ENCODE measurements around the gene NCR1. TPM values are rescaled to one million over a fixed set of nuclear protein-coding genes. Genes with fewer than 3 reads are reported as not detected.
"Not testable (repeated sequence)": the region's sequence is repeated elsewhere in the genome, so short reads cannot be mapped to it uniquely, and the experiment has no call there.

NCR1 gene
- total and polyA plus RNA-seq, 7 donors, result 0.60 TPM; not detected in 6

GRCh38 chr19:54949412-54949811 lies 43.5 kb downstream of the NCR1 start:
- TF ChIP-seq EP300 (IDR thresholded peaks at IDR 0.05) (no peak), POLR2AphosphoS5 (IDR thresholded peaks at IDR 0.05) (no peak), POLR2A (IDR thresholded peaks at IDR 0.05) (no peak), CTCF (IDR thresholded peaks at IDR 0.05) (no peak)
- 36 to 58% methylated on average over 2 of the region's 2 CpGs for WGBS, 2 donors
- no peak overlapping the region for H3K4me3 ChIP-seq

GRCh38 chr19:54950580-54950979 lies 44.6 kb downstream of the NCR1 start:
- intact Hi-C loops (cut with DNase I); H3K9me3 ChIP-seq; H3K27me3 ChIP-seq; H3K36me3 ChIP-seq; H3K27ac ChIP-seq; H3K4me1 ChIP-seq; DNase-seq; H3K4me3 ChIP-seq: not testable (repeated sequence)
- WGBS, 2 donors, result 42 to 67% methylated on average over 10 of the region's 10 CpGs

More at GRCh38 chr19:54949412-54949811, 43.5 kb downstream of the NCR1 start:
- H3K36me3 ChIP-seq, result no peaks in the 10 kb centered on the region
- no peak for DNase-seq
- H3K27ac ChIP-seq, result no peak overlapping the region
- no peaks in the 10 kb centered on the region for H3K27me3 ChIP-seq
- intact Hi-C loops (cut with DNase I), result no loop called here
- H3K4me1 ChIP-seq, result no peaks in the 10 kb centered on the region
- H3K9me3 ChIP-seq, result no peaks in the 10 kb centered on the region

- intact Hi-C loops (cut with DNase I), result no loop called here
Observed at GRCh38 chr19:54952591-54953344, 46.8 kb downstream of the NCR1 start.

GRCh38 chr19:54953345-54953713 lies 47.4 kb downstream of the NCR1 start:
- H3K4me1 ChIP-seq; H3K27me3 ChIP-seq; DNase-seq; H3K36me3 ChIP-seq; H3K27ac ChIP-seq; H3K9me3 ChIP-seq; H3K4me3 ChIP-seq; intact Hi-C loops (cut with DNase I): not testable (repeated sequence)
- WGBS, 2 donors, result 82 to 90% methylated on average over 10 of the region's 10 CpGs

More at GRCh38 chr19:54952591-54953344, 46.8 kb downstream of the NCR1 start:
- no peak for TF ChIP-seq POLR2AphosphoS5 (IDR thresholded peaks at IDR 0.05)
- no peak for TF ChIP-seq POLR2A (IDR thresholded peaks at IDR 0.05)
- no peak for TF ChIP-seq EP300 (IDR thresholded peaks at IDR 0.05)
- no peak for TF ChIP-seq CTCF (IDR thresholded peaks at IDR 0.05)
- H3K27me3 ChIP-seq, result no peaks in the 10 kb centered on the region
- 89 to 92% methylated on average over 23 of the region's 23 CpGs for WGBS, 2 donors
- DNase-seq, result no peak
- H3K4me3 ChIP-seq, result no peak overlapping the region
- no peaks in the 10 kb centered on the region for H3K9me3 ChIP-seq
- no peaks in the 10 kb centered on the region for H3K36me3 ChIP-seq
- no peaks in the 10 kb centered on the region for H3K4me1 ChIP-seq
- H3K27ac ChIP-seq, result no peak overlapping the region

GRCh38 chr19:54955376-54955775 lies 49.4 kb downstream of the NCR1 start:
- intact Hi-C loops (cut with DNase I), result no loop called here
- no peak overlapping the region for H3K4me3 ChIP-seq
- no peaks in the 10 kb centered on the region for H3K9me3 ChIP-seq
- no peaks in the 10 kb centered on the region for H3K27me3 ChIP-seq
- TF ChIP-seq EP300 (IDR thresholded peaks at IDR 0.05) (no peak), CTCF (IDR thresholded peaks at IDR 0.05) (no peak), POLR2AphosphoS5 (IDR thresholded peaks at IDR 0.05) (no peak), POLR2A (IDR thresholded peaks at IDR 0.05) (no peak)
- WGBS, 2 donors, result 89 to 92% methylated on average over 11 of the region's 11 CpGs
- H3K27ac ChIP-seq, result no peak overlapping the region
- H3K36me3 ChIP-seq, result no peaks in the 10 kb centered on the region
- no peak for DNase-seq
- no peaks in the 10 kb centered on the region for H3K4me1 ChIP-seq

- TF ChIP-seq CTCF (IDR thresholded peaks at IDR 0.05) (no peak), POLR2AphosphoS5 (IDR thresholded peaks at IDR 0.05) (no peak), POLR2A (IDR thresholded peaks at IDR 0.05) (no peak), EP300 (IDR thresholded peaks at IDR 0.05) (no peak)
- Histone ChIP-seq H3K4me3 (no peak overlapping the region), H3K27me3 (no peaks in the 10 kb centered on the region), H3K9me3 (no peaks in the 10 kb centered on the region), H3K27ac (no peak overlapping the region), H3K4me1 (no peaks in the 10 kb centered on the region), H3K36me3 (no peaks in the 10 kb centered on the region)
- no peak for DNase-seq
- intact Hi-C loops (cut with DNase I), result no loop called here
- 46 to 67% methylated on average over 8 of the region's 8 CpGs for WGBS, 2 donors
Observed at GRCh38 chr19:54959840-54960239, 53.9 kb downstream of the NCR1 start.

Measured in sigmoid colon (tissue), 7 donors.